Aortic smooth muscle cell (primary cell): ENCODE data around the gene OSM. TPM values are rescaled to one million over a fixed set of nuclear protein-coding genes. Genes with fewer than 3 reads are reported as not detected.

ENCODE experiments used
- total RNA-seq: library from RNA; depleted of rRNA; stranded (reverse); fragments of >200 nt; gene quantifications from 2 replicates; pipeline ENCODE4 v1.2.3, GENCODE V29; 2014

The OSM gene
- not detected in 2 replicates for total RNA-seq

DNA sequence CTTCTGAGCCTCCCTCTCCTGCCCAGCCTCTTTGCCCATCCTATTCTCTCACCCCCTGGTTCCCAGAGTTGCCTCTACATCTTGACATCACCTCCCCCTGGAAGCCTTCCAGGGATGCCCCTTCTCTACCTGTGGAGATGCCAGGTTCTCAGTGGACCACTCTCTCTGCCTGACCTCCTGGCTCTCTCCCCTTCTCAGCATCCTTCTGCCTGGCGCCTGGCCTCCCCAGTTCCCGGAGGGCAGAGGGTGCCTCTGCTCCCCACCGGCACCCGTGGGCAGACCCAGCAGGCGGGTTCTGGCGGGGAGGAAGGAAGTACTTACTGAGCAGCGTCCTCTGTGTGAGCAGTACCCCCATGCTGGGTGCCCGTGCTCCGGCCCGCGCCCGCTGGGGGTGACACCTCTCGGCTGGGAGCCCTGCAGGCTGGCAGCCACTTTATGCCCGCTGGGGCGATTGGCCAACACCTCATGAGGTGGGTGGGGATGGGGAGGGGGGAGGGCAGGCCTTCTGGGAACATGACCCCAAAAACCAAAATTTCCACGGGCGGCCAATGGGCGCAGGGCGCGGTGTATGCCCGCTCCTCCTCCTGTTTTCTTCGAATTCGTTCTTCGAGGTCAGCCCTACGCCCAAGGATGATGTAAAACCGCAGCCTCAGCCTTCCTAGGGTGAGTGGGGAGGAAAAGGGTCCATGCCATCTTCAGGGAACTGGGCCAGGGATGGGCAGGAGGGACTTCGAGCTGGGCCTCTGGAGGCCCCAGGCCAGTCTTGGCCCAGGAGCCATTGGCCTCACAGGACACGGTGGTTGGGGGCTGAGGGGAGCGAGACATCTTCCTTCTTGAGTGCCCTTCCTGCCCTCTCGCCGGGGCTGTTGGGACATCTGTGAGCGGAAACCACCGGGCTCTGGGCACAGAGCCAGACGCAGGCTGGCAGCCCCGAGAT is at the start of gene OSM:
OSM (minus strand) TSS at position 407 of the 937 bp plus-strand sequence; CDS start at position 355, 52 bp downstream.

DNA sequence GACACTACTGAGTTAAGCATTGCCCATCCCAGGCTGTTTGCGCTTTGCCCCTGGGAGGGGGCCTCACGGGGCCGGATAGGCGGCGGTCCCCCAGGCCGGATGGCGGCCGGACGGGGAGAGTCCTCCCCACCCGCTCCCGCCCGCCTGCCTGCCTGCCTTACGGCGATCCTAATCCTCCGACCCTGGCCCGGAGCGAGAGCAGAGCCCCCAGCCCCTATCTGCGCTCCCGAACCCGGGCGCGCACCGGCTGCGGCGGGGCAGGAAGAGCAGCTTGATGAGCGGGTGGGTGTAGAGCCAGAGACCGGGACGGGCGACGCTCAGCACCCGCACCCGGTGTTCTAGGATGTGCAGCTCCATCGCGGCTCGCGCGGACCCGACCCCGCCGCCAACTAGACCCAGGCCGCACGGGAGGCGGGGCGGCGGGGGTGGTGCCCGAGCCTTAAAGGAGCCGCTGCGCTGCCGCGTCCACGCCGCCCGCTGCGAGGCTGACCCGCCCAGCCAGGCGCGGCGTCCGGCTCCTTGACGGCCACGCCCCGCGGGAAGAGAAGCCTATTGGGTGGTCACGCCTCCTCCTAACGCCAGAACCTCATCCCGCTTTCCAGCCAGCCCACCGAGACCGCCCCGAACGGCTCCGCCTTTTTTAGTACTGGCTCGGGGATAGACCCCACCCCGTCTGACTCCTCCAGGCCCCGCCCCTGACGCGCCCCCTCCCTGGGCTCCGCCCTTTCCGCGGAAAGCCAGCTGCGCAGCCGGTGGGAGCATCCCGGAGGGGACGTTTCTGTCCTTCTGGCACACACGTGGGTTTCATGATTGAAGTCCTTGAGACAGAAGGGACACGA is 22.7 kb upstream of the OSM start, which contains the start of gene CASTOR1:
CASTOR1 (minus strand) TSS at position 365 of the 839 bp plus-strand sequence; CDS start at position 357, 8 bp downstream.

DNA sequence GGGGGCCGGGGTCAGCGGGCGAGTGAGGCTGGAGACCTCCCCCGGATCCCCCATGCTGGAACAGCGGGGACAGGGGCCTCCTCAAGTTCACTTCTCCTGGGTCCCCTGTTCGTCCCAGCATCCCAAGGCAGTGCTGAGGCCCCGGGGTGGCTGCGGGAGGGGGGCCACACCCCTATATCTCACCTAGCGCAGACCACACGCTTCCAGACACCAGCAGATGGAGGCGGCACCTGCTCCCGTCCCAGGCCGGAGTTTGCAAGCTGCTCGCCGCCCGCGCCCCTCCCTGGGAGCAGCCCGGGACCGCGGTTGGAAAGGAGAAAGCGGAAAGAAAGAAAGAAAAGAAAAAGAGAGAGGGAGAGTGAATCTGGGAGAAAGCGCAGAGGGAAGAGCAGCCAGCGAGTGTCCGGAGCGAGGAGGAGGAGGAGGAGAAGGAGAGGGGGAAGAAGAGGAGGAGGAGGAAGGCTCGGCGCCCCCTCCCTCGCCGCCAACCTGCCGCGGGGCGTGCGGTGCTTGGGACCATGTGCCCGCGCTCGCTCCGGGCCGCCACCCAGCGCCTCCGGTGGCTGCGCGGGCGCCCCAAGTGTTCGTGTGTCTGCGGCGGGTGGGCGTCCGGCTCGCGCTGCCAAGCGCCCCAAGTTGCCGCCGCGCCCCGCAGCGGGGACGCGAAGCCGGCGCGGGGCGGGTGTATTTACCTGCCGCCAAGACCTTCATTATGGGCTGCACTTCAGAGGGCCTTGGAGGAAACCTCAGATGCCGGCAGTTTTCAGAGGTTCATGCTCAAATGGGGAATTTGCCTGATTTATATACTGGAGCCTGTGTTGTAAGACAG is 20.5 kb downstream of the OSM start, which contains the start of gene LIF:
LIF (minus strand) TSS at position 775 of the 829 bp plus-strand sequence; CDS start at position 711, 64 bp downstream.

Other genes with a start within 250 kb of the OSM start
- gene HORMAD2, start 186.4 kb downstream of the OSM start, total RNA-seq = not detected in 2 replicates
- gene LIF, start 20.1 kb downstream of the OSM start, total RNA-seq = 13.5 and 49.1 TPM in 2 replicates
- gene CASTOR1, start 22.7 kb upstream of the OSM start, total RNA-seq = 3.6 and 5.9 TPM in 2 replicates
- 7.0 and 8.5 TPM in 2 replicates for gene TBC1D10A, start 60.1 kb upstream of the OSM start, total RNA-seq
- 25.5 and 28.1 TPM in 2 replicates for gene SF3A1, start 90.0 kb upstream of the OSM start, total RNA-seq
- 1.2 and 2.4 TPM in 2 replicates for gene CCDC157, start 90.2 kb upstream of the OSM start, total RNA-seq
- 21.0 and 25.9 TPM in 2 replicates for gene RNF215, start 120.6 kb upstream of the OSM start, total RNA-seq
- gene SEC14L2, start 130.2 kb upstream of the OSM start, total RNA-seq = 10.2 and 11.6 TPM in 2 replicates
- gene MTFP1, start 158.9 kb upstream of the OSM start, total RNA-seq = 3.1 and 5.4 TPM in 2 replicates
- not detected in 2 replicates for gene SEC14L3, start 205.2 kb upstream of the OSM start, total RNA-seq
- gene SEC14L4, start 238.8 kb upstream of the OSM start, total RNA-seq = under 0.01 TPM in 1 of 2 replicates, not detected in the other